ENCODE measurements around the gene COLEC12.

Gene COLEC12

DNA sequence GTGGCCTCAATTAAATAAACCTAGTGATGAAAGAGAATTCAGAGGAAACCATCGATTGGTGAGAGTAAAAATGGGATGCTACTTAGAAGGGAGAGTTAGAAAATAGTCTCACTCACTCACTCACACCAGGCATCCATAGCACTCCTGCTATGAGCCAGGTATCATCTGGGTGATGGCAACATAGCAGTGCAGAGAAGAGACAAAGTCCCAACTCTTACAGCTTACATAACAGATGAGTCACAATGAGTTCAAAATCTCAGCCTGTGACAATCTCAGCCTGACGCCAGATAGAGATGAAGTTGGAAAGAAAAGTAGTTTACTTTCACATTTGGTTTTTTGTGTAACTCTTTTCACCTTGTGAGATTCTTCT lies 177.3 kb downstream of the COLEC12 start:
- TF ChIP-seq, protein P1, sequence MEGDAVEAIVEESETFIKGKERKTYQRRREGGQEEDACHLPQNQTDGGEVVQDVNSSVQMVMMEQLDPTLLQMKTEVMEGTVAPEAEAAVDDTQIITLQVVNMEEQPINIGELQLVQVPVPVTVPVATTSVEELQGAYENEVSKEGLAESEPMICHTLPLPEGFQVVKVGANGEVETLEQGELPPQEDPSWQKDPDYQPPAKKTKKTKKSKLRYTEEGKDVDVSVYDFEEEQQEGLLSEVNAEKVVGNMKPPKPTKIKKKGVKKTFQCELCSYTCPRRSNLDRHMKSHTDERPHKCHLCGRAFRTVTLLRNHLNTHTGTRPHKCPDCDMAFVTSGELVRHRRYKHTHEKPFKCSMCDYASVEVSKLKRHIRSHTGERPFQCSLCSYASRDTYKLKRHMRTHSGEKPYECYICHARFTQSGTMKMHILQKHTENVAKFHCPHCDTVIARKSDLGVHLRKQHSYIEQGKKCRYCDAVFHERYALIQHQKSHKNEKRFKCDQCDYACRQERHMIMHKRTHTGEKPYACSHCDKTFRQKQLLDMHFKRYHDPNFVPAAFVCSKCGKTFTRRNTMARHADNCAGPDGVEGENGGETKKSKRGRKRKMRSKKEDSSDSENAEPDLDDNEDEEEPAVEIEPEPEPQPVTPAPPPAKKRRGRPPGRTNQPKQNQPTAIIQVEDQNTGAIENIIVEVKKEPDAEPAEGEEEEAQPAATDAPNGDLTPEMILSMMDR (IDR thresholded peaks at IDR 0.05; ENCODE audit: insufficient read depth, low read depth, low read length, missing control alignments), result no peak
- H3K4me3 ChIP-seq (ENCODE audit: low read length), result no peak overlapping the region
- no peak for DNase-seq (ENCODE audit: low read depth)

DNA sequence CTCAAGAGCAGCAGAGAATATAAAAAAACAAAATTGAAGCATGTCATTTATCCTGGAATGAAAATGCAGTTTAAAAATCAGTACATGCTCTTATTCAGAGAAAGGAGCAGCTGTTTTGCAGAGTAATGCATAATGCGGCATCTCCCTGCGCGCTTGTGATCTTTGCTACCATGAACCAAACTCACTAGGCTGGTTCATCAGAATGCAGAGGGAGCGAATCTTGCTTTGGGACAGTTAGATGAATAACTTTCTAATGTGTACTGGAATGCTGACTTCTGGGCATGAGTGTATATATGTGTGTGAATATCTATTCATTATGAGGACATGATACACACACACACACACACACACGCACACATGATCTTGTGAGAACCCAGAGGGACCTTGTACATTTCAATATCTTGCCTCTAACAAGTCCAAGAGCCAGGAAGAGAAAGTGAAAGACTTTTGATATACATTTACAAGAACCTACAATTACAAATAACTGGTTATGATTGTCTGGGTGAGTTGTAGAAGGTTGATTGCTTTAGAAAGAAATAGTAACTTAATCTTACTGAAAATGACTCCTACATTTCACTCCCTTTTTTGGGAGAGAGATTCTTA lies 178.5 kb downstream of the COLEC12 start:
- H3K4me3 ChIP-seq (ENCODE audit: low read length), result no peak overlapping the region
- TF ChIP-seq, protein P1 (IDR thresholded peaks at IDR 0.05; ENCODE audit: insufficient read depth, low read depth, low read length, missing control alignments), result no peak
- no peak for DNase-seq (ENCODE audit: low read depth)

DNA sequence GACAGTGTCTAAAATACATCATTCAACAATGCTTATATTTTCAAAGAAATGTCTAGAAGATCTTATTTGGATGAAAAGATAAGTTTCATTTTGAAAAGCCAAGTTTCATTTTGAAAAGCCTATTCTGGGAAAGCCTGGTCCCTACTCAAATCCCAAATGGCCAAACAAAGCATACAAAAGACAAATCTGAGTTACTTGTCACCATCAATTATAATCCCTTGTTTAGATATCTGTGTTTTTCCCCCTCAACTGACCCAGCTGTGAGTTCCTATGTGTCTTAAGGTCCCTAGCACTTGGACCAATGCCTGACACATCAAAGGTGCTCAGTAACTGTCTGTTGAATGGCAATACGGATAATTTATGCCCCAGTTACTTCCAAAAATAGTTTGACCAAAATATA lies 180.3 kb downstream of the COLEC12 start:
- H3K4me3 ChIP-seq (ENCODE audit: low read length), result no peak overlapping the region
- TF ChIP-seq, protein P1 (IDR thresholded peaks at IDR 0.05; ENCODE audit: insufficient read depth, low read depth, low read length, missing control alignments), result no peak
- DNase-seq (ENCODE audit: low read depth), result no peak

DNA sequence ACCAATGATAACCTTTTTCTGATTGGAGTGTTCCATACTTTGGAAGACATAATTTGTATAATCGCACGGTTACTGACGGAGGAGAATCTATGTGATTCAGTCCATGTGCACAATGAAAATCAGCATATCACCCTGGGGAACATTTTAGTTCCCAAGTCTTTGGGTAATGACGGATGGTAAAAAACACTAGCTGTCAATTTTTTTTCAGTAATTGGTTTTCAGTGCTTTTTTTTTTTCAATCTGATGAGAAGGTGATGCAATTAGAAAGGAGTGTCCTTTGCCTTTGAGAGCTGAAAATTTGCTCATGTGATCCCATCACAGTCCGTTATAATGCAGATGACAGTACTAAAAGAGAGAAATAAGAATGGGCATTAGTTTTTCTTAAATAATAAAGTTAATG lies 180.8 kb downstream of the COLEC12 start:
- no peak overlapping the region for H3K4me3 ChIP-seq (ENCODE audit: low read length)
- no peak for DNase-seq (ENCODE audit: low read depth)
- TF ChIP-seq, protein P1 (IDR thresholded peaks at IDR 0.05; ENCODE audit: insufficient read depth, low read depth, low read length, missing control alignments), result no peak

DNA sequence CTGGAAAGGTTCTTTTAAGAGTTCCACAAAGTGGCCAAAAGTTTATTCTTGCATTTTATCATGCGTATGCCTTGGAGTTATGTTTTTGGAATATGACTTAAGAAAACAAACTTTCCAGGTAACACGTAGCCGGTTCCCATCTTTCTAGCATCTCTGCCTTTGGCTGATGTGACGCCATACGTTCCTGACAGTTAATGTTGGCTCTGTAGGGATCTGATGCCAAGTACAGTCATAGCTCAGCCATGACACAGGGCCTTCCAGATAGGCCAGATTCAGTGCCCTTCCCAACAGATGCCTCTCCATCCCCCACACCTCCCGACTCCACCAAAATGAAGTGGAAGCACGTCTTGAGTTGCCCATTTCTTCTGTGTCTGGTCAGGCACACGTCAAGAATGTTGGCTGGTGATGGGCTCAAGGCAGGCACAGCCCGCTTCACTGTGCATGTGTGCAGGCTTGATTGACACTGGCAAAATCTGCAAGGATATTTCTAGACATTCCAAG lies 181.7 kb downstream of the COLEC12 start:
- no peak overlapping the region for H3K4me3 ChIP-seq (ENCODE audit: low read length)
- DNase-seq (ENCODE audit: low read depth), result no peak
- TF ChIP-seq, protein P1 (IDR thresholded peaks at IDR 0.05; ENCODE audit: insufficient read depth, low read depth, low read length, missing control alignments), result no peak

DNA sequence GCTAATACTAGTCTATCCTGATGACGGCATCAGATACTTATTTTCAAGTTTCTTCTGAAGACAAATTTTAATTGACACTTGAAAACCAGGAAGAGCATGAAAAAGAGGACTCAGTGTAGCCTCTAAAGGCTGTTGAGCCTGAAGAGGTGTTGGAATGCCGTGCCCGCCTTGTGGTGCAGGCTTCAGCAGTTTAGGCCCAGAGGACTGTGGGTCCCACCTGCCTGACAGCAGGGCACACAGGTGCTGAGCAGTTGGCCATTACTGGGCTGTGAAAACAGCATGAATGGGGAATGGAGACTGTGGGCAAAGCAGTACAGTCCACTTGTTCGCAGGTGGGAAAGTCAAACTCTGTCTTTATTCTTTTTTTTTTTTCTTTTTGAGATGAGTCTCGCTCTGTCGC lies 182.9 kb downstream of the COLEC12 start:
- H3K4me3 ChIP-seq (ENCODE audit: low read length), result no peak overlapping the region
- no peak for DNase-seq (ENCODE audit: low read depth)
- TF ChIP-seq, protein P1 (IDR thresholded peaks at IDR 0.05; ENCODE audit: insufficient read depth, low read depth, low read length, missing control alignments), result no peak

DNA sequence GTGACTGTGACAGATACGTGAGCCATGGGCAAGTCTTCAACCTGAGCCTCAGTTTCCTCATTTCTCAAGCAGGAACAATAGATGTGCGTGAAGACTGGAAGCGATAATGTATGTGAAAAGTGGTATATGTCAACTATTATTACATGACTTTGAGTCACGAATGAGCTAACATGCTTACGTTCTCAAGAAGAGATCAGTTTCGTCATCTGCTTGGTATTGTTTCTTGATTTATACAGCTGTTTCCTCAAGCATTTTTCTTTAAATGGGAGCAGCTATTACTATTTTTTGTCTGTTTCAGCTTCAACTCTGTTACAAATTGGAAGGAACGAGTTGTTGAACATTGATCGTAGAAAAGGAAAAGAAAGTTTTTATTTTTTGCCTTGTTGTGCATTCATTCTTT lies 184.1 kb downstream of the COLEC12 start:
- TF ChIP-seq, protein P1 (IDR thresholded peaks at IDR 0.05; ENCODE audit: insufficient read depth, low read depth, low read length, missing control alignments), result no peak
- no peak for DNase-seq (ENCODE audit: low read depth)
- H3K4me3 ChIP-seq (ENCODE audit: low read length), result no peak overlapping the region
